OCI-LY1 (cell line): Measurements from ENCODE around the gene TOM1.
"Not testable (repeated sequence)": the region's sequence is repeated elsewhere in the genome, so short reads cannot be mapped to it uniquely, and the experiment has no call there.

Experiments
- H2AFZ ChIP-seq: fragments of 200-600 bp; sonication (generic), shearing (Covaris generic); 2 replicates; pipeline ENCODE4 v1.6.0; 2014; ENCODE audit warnings: antibody characterized with exemption, mild to moderate bottlenecking, low read length
- H3F3A ChIP-seq: fragments of 200-600 bp; sonication (generic), shearing (Covaris generic); 2 replicates; pipeline ENCODE4 v1.6.0; 2014; ENCODE audit warnings: mild to moderate bottlenecking, antibody characterized with exemption, low read length, moderate library complexity; ENCODE audit not compliant: insufficient read depth
- H3K27ac ChIP-seq: fragments of 200-600 bp; sonication (generic); 2 replicates; pipeline ENCODE4 v1.5.1; 2014; ENCODE audit warnings: low read length, mixed run types, mild to moderate bottlenecking, low read depth; ENCODE audit not compliant: poor library complexity, severe bottlenecking
- H3K27me3 ChIP-seq: fragments of 200-600 bp; sonication (generic); 2 replicates; pipeline ENCODE4 v1.6.0; 2014; ENCODE audit warnings: antibody characterized with exemption, mild to moderate bottlenecking, low read length, moderate library complexity; ENCODE audit not compliant: insufficient read depth
- H3K36me3 ChIP-seq: fragments of 200-600 bp; sonication (generic); 2 replicates; pipeline ENCODE4 v1.6.1; 2014; ENCODE audit warnings: mild to moderate bottlenecking, antibody characterized with exemption, low read length, moderate library complexity, mixed read lengths; ENCODE audit not compliant: insufficient read depth
- H3K4me1 ChIP-seq: fragments of 200-600 bp; sonication (generic); 2 replicates; pipeline ENCODE4 v1.5.1; 2014; ENCODE audit warnings: mild to moderate bottlenecking, low read length, moderate library complexity; ENCODE audit not compliant: insufficient read depth, severe bottlenecking
- H3K4me2 ChIP-seq: fragments of 200-600 bp; sonication (generic), shearing (Covaris generic); 2 replicates; pipeline ENCODE4 v1.6.1; 2014; ENCODE audit warnings: low read length
- H3K4me3 ChIP-seq: fragments of 200-600 bp; sonication (generic); 2 replicates; pipeline ENCODE4 v1.5.1; 2014; ENCODE audit warnings: low read length, low read depth, mild to moderate bottlenecking, mixed read lengths; ENCODE audit not compliant: poor library complexity, severe bottlenecking
- H3K79me2 ChIP-seq: fragments of 200-600 bp; shearing (Covaris generic); 2 replicates; pipeline ENCODE4 v1.6.1; 2016; ENCODE audit warnings: mixed run types, low read length, mixed read lengths; ENCODE audit not compliant: insufficient read depth
- H3K9ac ChIP-seq: fragments of 200-600 bp; sonication (generic), shearing (Covaris generic); 2 replicates; pipeline ENCODE4 v1.6.1; 2014; ENCODE audit warnings: mild to moderate bottlenecking, low read length, mixed read lengths
- H3K9me2 ChIP-seq: fragments of 200-600 bp; sonication (generic), shearing (Covaris generic); 2 replicates; pipeline ENCODE4 v1.6.1; 2014; ENCODE audit warnings: low read depth, mild to moderate bottlenecking, low read length, mixed read lengths
- H3K9me3 ChIP-seq: fragments of 200-600 bp; shearing (Covaris generic); 2 replicates; pipeline ENCODE4 v1.6.1; 2014; ENCODE audit warnings: low read length, mixed read lengths
- H4K20me1 ChIP-seq: fragments of 200-600 bp; sonication (generic), shearing (Covaris generic); 2 replicates; pipeline ENCODE4 v1.6.0; 2016; ENCODE audit warnings: mild to moderate bottlenecking, low read length; ENCODE audit not compliant: insufficient read depth
- EZH2 ChIP-seq: fragments of 200-600 bp; sonication (generic), shearing (Covaris generic); IDR thresholded peaks from 2 replicates; pipeline ENCODE4 v1.8.0; 2017; ENCODE audit warnings: borderline replicate concordance, mixed run types, mild to moderate bottlenecking, antibody characterized with exemption, low read length, moderate library complexity, mixed read lengths
- TF ChIP-seq, protein P1 (sequence below): fragments of 200-600 bp; sonication (generic), shearing (Covaris generic); IDR thresholded peaks from 2 replicates; pipeline ENCODE4 v1.5.1; 2017; ENCODE audit warnings: mild to moderate bottlenecking, antibody characterized with exemption, low read length, moderate library complexity, mixed read lengths

The TOM1 gene

DNA sequence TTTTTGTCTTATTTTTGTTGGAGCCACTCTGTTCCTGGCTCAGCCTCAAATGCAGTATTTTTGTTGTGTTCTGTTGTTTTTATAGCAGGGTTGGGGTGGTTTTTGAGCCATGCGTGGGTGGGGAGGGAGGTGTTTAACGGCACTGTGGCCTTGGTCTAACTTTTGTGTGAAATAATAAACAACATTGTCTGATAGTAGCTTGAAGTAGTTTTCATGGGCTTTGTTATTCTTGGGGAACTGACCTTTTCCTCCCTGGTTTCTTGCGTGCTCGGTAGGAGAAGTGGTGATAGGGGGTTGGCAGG, 94.3 kb downstream of the TOM1 start:
- Histone ChIP-seq H4K20me1 (no peaks in the 10 kb centered on the region), H3K36me3 (peaks cover 15% of the 10 kb centered on the region), H3K4me3 (no peak overlapping the region), H2AFZ (no peak overlapping the region), H3K9ac (no peak overlapping the region), H3K9me2 (no peaks in the 10 kb centered on the region), H3K79me2 (no peaks in the 10 kb centered on the region), H3K4me1 (peaks cover 44% of the 10 kb centered on the region), H3K27me3 (no peaks in the 10 kb centered on the region), H3F3A (no peaks in the 10 kb centered on the region), H3K9me3 (no peaks in the 10 kb centered on the region), H3K27ac (peak overlapping the region; percentile 80), H3K4me2 (no peak overlapping the region)
- TF ChIP-seq EZH2 = no peak
- TF ChIP-seq, protein P1, sequence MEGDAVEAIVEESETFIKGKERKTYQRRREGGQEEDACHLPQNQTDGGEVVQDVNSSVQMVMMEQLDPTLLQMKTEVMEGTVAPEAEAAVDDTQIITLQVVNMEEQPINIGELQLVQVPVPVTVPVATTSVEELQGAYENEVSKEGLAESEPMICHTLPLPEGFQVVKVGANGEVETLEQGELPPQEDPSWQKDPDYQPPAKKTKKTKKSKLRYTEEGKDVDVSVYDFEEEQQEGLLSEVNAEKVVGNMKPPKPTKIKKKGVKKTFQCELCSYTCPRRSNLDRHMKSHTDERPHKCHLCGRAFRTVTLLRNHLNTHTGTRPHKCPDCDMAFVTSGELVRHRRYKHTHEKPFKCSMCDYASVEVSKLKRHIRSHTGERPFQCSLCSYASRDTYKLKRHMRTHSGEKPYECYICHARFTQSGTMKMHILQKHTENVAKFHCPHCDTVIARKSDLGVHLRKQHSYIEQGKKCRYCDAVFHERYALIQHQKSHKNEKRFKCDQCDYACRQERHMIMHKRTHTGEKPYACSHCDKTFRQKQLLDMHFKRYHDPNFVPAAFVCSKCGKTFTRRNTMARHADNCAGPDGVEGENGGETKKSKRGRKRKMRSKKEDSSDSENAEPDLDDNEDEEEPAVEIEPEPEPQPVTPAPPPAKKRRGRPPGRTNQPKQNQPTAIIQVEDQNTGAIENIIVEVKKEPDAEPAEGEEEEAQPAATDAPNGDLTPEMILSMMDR = no peak

DNA sequence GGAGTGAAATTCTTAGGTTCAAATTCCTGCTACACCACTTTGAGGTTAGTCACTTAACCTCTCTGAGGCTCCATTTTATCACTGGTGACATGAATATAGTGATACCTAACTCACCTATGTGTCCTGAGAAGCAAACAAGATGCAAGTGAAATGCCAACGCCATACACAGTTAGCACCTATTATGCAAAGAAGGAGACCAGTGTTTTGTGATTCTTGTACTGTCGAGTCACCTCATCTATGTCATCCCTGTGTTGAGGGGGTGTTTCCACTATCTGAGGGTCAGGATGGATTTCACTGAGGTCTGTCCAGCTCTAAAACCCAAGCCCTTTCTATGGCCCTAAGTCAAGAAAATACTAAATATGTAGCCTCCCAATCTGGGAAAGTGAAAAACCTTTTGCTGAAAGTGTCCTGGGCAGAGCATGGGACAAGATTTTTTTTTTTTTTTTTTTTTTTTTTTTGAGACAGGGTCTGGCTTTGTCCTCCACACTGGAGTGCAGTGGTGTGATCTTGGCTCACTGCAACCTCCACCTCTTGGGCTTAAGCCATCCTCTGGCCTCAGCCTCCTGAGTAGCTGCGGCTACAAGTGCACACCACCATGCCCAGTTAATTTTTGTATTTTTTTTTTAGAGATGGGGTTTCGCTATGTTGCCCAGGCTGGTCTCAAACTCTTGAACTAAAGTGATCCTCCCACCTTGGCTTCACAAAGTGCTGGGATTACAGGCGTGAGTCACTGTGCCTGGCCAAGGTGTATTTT, 95.3 kb downstream of the TOM1 start:
- no peak overlapping the region for H3K4me3 ChIP-seq
- no peaks in the 10 kb centered on the region for H4K20me1 ChIP-seq
- no peaks in the 10 kb centered on the region for H3F3A ChIP-seq
- peaks cover 9% of the 10 kb centered on the region for H3K36me3 ChIP-seq
- H3K4me2 ChIP-seq = no peak overlapping the region
- H2AFZ ChIP-seq = no peak overlapping the region
- H3K79me2 ChIP-seq = no peaks in the 10 kb centered on the region
- H3K27me3 ChIP-seq = no peaks in the 10 kb centered on the region
- no peaks in the 10 kb centered on the region for H3K9me2 ChIP-seq
- H3K4me1 ChIP-seq = peaks cover 50% of the 10 kb centered on the region
- peak overlapping the region; percentile 80 for H3K27ac ChIP-seq
- TF ChIP-seq, protein P1 = no peak
- TF ChIP-seq EZH2 = no peak
- H3K9ac ChIP-seq = no peak overlapping the region
- H3K9me3 ChIP-seq = no peaks in the 10 kb centered on the region

DNA sequence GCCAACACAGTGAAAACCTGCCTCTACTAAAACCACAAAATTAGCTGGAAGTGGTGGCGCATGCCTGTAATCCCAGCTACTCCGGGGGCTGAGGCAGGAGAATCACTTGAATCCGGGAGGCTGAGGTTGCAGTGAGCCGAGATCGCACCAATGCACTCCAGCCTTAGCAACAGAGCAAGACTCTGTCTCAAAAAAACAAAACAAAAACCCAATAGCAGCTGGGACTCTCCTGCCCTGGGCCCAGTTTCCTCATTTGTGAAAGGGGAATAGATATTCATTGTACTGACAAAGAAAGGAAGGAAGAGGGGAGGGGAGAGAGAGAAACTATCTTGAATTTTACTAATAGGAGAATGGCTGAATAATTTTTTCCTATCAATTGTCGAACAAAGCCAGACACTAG, 96.9 kb downstream of the TOM1 start:
- peak overlapping the region; percentile 44 for H3K4me2 ChIP-seq
- H3K4me1 ChIP-seq = peaks cover 57% of the 10 kb centered on the region
- H3K27ac ChIP-seq = peak overlapping the region; percentile 96
- H3K9me2 ChIP-seq, H3K27me3 ChIP-seq, H3K4me3 ChIP-seq, H3K9me3 ChIP-seq, H4K20me1 ChIP-seq, H3K79me2 ChIP-seq, H3K36me3 ChIP-seq, H3F3A ChIP-seq, H3K9ac ChIP-seq, H2AFZ ChIP-seq: not testable (repeated sequence)
